ENCODE data around the gene RBMS3. TPM values are rescaled to one million over a fixed set of nuclear protein-coding genes. Genes with fewer than 3 reads are reported as not detected.

RBMS3 gene
- total RNA-seq, 1 experiment from 2014 or later: 5.9 TPM

DNA sequence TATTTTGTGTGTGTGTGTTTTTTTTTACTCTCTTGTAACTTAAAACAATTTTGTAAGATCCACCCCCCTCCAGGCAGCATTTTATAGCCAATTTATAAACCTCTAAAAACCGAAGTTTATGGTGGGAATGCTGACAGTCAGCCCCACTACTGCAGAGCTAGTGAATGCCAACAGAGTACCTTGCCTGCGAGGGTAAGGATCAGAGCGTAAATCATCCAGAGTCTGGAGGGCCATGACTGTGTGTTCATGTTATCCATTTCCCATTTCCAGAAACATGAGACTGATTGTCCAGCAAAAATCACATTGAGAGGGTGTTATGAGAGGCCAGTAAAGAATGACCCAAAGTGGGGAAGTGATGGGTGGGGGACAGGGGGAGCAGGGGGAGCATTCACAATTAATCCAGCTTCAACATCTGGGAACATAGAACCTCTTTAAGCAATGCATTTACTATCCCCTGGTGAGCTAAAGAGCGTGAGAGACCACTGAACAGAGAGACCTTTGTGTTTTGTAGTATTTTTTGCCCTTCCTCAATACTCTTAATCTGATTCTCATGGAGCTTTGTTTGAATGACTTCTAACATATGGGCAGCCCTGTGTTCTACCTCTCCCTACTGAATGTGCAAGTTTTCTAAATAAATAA, 464.5 kb downstream of the RBMS3 start:
- Histone ChIP-seq H3K4me1 (ENCODE audit: insufficient read depth, low read length, poor library complexity, severe bottlenecking) (no peaks in the 10 kb centered on the region), H3K4me3 (ENCODE audit: low read depth, low read length, poor library complexity, severe bottlenecking) (no peak overlapping the region), H3K9me3 (ENCODE audit: low read depth, low read length, poor library complexity, severe bottlenecking) (no peaks in the 10 kb centered on the region), H3K36me3 (ENCODE audit: insufficient read depth, low read length, poor library complexity, severe bottlenecking) (no peaks in the 10 kb centered on the region), H3K27ac (ENCODE audit: low read depth, low read length, poor library complexity, severe bottlenecking) (no peak overlapping the region), H3K27me3 (replicated peaks; ENCODE audit: insufficient read depth, low read depth, low read length, poor library complexity) (no peaks in the 10 kb centered on the region)
- CTCF ChIA-PET: no interaction called here
- intact Hi-C loops (cut with micrococcal nuclease; ENCODE audit: unreplicated experiment): no loop called here
- TF ChIP-seq EZH2 (IDR thresholded peaks at IDR 0.05; ENCODE audit: borderline replicate concordance, low read depth, low read length, poor library complexity, severe bottlenecking) (no peak), CTCF (conservative IDR thresholded peaks at IDR 0.05; ENCODE audit: low read depth, low read length) (no peak)
- BruUV-seq (replicated peaks): no TSS peak
- DNase-seq (ENCODE audit: low spot score): no peak
- POLR2A ChIA-PET (ENCODE audit: low non-redundant PET): interaction anchor here (0.7 kb wide), 1 partner anchor 453 kb away, joined by 4 read pairs; no protein-coding TSS in a partner anchor

DNA sequence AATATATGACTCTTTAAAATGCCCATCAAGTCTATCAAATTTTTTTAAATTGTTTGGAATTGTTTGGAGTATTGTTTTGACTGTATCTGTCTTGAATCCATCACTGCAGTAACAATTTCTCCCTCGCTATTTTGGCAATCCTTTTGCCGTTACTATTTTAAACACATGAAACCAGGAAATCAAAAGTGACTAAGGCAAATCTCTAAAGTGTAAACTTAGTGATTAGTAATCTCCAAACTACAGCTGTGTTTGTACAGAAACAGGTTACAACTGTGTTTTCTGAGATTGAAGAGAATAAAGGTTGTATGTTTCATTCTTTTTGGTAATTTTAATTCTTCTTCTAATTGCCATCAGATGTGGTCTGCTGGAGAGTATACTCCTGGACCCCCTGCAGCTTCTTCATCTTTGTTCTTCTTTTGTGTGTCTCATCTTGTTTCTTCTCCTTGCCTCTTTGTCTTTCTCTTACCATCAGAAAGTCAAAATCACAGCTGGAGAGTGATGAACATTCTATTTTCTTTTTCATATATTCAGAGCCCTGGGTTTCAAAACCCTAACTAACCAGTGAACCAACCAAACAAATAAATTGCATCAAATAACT, 465.4 kb downstream of the RBMS3 start:
- Histone ChIP-seq H3K27ac (ENCODE audit: low read depth, low read length, poor library complexity, severe bottlenecking) (no peak overlapping the region), H3K4me1 (ENCODE audit: insufficient read depth, low read length, poor library complexity, severe bottlenecking) (no peaks in the 10 kb centered on the region), H3K9me3 (ENCODE audit: low read depth, low read length, poor library complexity, severe bottlenecking) (no peaks in the 10 kb centered on the region), H3K4me3 (ENCODE audit: low read depth, low read length, poor library complexity, severe bottlenecking) (no peak overlapping the region), H3K36me3 (ENCODE audit: insufficient read depth, low read length, poor library complexity, severe bottlenecking) (no peaks in the 10 kb centered on the region), H3K27me3 (replicated peaks; ENCODE audit: insufficient read depth, low read depth, low read length, poor library complexity) (no peaks in the 10 kb centered on the region)
- DNase-seq (ENCODE audit: low spot score): peak; percentile 25
- BruUV-seq (replicated peaks): no TSS peak
- intact Hi-C loops (cut with micrococcal nuclease; ENCODE audit: unreplicated experiment): no loop called here
- CTCF ChIA-PET: no interaction called here
- TF ChIP-seq CTCF (conservative IDR thresholded peaks at IDR 0.05; ENCODE audit: low read depth, low read length) (no peak), EZH2 (IDR thresholded peaks at IDR 0.05; ENCODE audit: borderline replicate concordance, low read depth, low read length, poor library complexity, severe bottlenecking) (no peak)
- POLR2A ChIA-PET (ENCODE audit: low non-redundant PET): no interaction called here

DNA sequence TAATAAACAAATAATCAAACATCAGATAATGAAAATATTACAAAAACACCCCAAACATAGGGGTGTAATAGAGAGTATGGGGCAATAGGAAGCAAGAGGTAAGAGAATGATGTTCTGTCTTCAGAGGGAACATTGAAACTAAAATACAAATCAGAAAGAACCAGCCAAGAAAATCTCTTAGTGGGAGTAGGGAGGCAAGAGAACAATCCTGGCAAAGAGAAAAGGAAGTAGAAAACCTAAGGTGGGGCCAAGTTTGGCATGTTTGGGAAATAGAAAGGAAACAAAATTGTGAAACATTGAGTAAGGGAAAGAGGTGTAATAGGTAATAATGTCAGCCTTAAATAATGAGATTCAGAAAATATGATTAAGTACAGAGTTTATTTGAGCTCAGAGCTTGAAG, 467.1 kb downstream of the RBMS3 start:
- no TSS peak for BruUV-seq (replicated peaks)
- POLR2A ChIA-PET (ENCODE audit: low non-redundant PET): no interaction called here

More for the DNA sequence above, 467.1 kb downstream of the RBMS3 start:
- CTCF ChIA-PET: interaction anchor here (0.6 kb wide), 1 partner anchor 256 kb away, joined by 3 read pairs; no protein-coding TSS in a partner anchor
- H3K27me3 ChIP-seq (replicated peaks; ENCODE audit: insufficient read depth, low read depth, low read length, poor library complexity): no peaks in the 10 kb centered on the region
- no peaks in the 10 kb centered on the region for H3K4me1 ChIP-seq (ENCODE audit: insufficient read depth, low read length, poor library complexity, severe bottlenecking)
- no peak for DNase-seq (ENCODE audit: low spot score)
- H3K4me3 ChIP-seq (ENCODE audit: low read depth, low read length, poor library complexity, severe bottlenecking): no peak overlapping the region
- intact Hi-C loops (cut with micrococcal nuclease; ENCODE audit: unreplicated experiment): no loop called here
- no peak overlapping the region for H3K27ac ChIP-seq (ENCODE audit: low read depth, low read length, poor library complexity, severe bottlenecking)
- H3K9me3 ChIP-seq (ENCODE audit: low read depth, low read length, poor library complexity, severe bottlenecking): no peaks in the 10 kb centered on the region
- no peaks in the 10 kb centered on the region for H3K36me3 ChIP-seq (ENCODE audit: insufficient read depth, low read length, poor library complexity, severe bottlenecking)
- TF ChIP-seq EZH2 (IDR thresholded peaks at IDR 0.05; ENCODE audit: borderline replicate concordance, low read depth, low read length, poor library complexity, severe bottlenecking) (no peak), CTCF (conservative IDR thresholded peaks at IDR 0.05; ENCODE audit: low read depth, low read length) (no peak)

All from A673 (cell line).